H9 (cell line): ENCODE results near the gene SPRED2. TPM values are rescaled to one million over a fixed set of nuclear protein-coding genes. Genes with fewer than 3 reads are reported as not detected.

Experiments used
- DNase-seq: peaks from one replicate; pipeline ENCODE4 v3.0.0-alpha.2; 2017
- H2AFZ ChIP-seq: one replicate; pipeline ENCODE4 v1.6.1; 2013; ENCODE audit warnings: mild to moderate bottlenecking, low read length, control low read depth, moderate library complexity
- H2AK5ac ChIP-seq: 2 replicates; pipeline ENCODE4 v1.6.1; 2013; ENCODE audit warnings: low read length, control low read depth, mixed read lengths; ENCODE audit not compliant: insufficient read length
- H2BK120ac ChIP-seq: one replicate; pipeline ENCODE4 v1.6.1; 2013; ENCODE audit warnings: low read depth, mild to moderate bottlenecking, low read length, control low read depth, inconsistent platforms; ENCODE audit not compliant: poor library complexity, severe bottlenecking
- H2BK12ac ChIP-seq: 2 replicates; pipeline ENCODE4 v1.6.1; 2013; ENCODE audit warnings: low read length, control low read depth, mixed read lengths, low read depth; ENCODE audit not compliant: insufficient read length
- H2BK15ac ChIP-seq: 2 replicates; pipeline ENCODE4 v1.6.1; 2013; ENCODE audit warnings: low read depth, low read length, control low read depth
- H2BK20ac ChIP-seq: one replicate; pipeline ENCODE4 v1.6.1; 2013; ENCODE audit warnings: low read depth, mild to moderate bottlenecking, low read length, control low read depth, inconsistent platforms; ENCODE audit not compliant: poor library complexity, severe bottlenecking
- H2BK5ac ChIP-seq: 2 replicates; pipeline ENCODE4 v1.6.1; 2013; ENCODE audit warnings: low read length, control low read depth, mixed read lengths; ENCODE audit not compliant: insufficient read length
- H3K14ac ChIP-seq: 2 replicates; pipeline ENCODE4 v1.6.1; 2013; ENCODE audit warnings: low read length, control low read depth; ENCODE audit not compliant: insufficient read depth
- H3K18ac ChIP-seq: 2 replicates; pipeline ENCODE4 v1.6.1; 2013; ENCODE audit warnings: low read depth, mild to moderate bottlenecking, mixed read lengths, low read length, control low read depth; ENCODE audit not compliant: insufficient read length
- H3K23ac ChIP-seq: 2 replicates; pipeline ENCODE4 v1.6.1; 2013; ENCODE audit warnings: low read length, control low read depth, mixed read lengths, low read depth; ENCODE audit not compliant: insufficient read length
- H3K23me2 ChIP-seq: 2 replicates; pipeline ENCODE4 v1.6.1; 2013; ENCODE audit warnings: low read depth, mild to moderate bottlenecking, mixed read lengths, low read length, control low read depth; ENCODE audit not compliant: insufficient read length, poor library complexity, severe bottlenecking
- H3K27ac ChIP-seq: 2 replicates; pipeline ENCODE4 v1.5.1; 2013; ENCODE audit warnings: low read length, control low read depth, mixed read lengths, low read depth; ENCODE audit not compliant: insufficient read length
- H3K27me3 ChIP-seq: 2 replicates; pipeline ENCODE4 v1.6.1; 2013; ENCODE audit warnings: low read length, control low read depth, inconsistent platforms; ENCODE audit not compliant: insufficient read depth
- H3K4ac ChIP-seq: 2 replicates; pipeline ENCODE4 v1.6.1; 2013; ENCODE audit warnings: low read depth, mild to moderate bottlenecking, control low read depth, inconsistent platforms, low read length, moderate library complexity
- H3K4me1 ChIP-seq: 2 replicates; pipeline ENCODE4 v1.6.1; 2013; ENCODE audit warnings: low read length, control low read depth, inconsistent platforms; ENCODE audit not compliant: insufficient read depth
- H3K4me2 ChIP-seq: 2 replicates; pipeline ENCODE4 v1.6.1; 2013; ENCODE audit warnings: low read length, control low read depth, mixed read lengths; ENCODE audit not compliant: insufficient read length, insufficient read depth
- H3K56ac ChIP-seq: 2 replicates; pipeline ENCODE4 v1.6.1; 2013; ENCODE audit warnings: low read depth, mild to moderate bottlenecking, mixed read lengths, low read length, control low read depth; ENCODE audit not compliant: insufficient read length
- H3K79me1 ChIP-seq: 2 replicates; pipeline ENCODE4 v1.6.1; 2013; ENCODE audit warnings: low read depth, mild to moderate bottlenecking, moderate library complexity, low read length, control low read depth, inconsistent platforms; ENCODE audit not compliant: insufficient read depth, poor library complexity, severe bottlenecking
- H3K79me2 ChIP-seq: 2 replicates; pipeline ENCODE4 v1.6.1; 2013; ENCODE audit warnings: low read length, control low read depth, inconsistent platforms; ENCODE audit not compliant: insufficient read depth
- H3K9ac ChIP-seq: 2 replicates; pipeline ENCODE4 v1.6.1; 2013; ENCODE audit warnings: low read length, control low read depth, mixed read lengths; ENCODE audit not compliant: insufficient read length; ENCODE audit errors: extremely low read depth
- H3K9me3 ChIP-seq: one replicate; pipeline ENCODE4 v1.6.1; 2013; ENCODE audit warnings: low read depth, low read length, inconsistent platforms; ENCODE audit not compliant: control insufficient read depth
- H3T11ph ChIP-seq: one replicate; pipeline ENCODE4 v1.6.1; 2013; ENCODE audit warnings: mild to moderate bottlenecking, low read length, control low read depth, inconsistent platforms
- H4K20me1 ChIP-seq: one replicate; pipeline ENCODE4 v1.6.1; 2013; ENCODE audit not compliant: control insufficient read depth, insufficient read length, insufficient read depth
- H4K5ac ChIP-seq: 2 replicates; pipeline ENCODE4 v1.6.1; 2013; ENCODE audit warnings: low read depth, mild to moderate bottlenecking, mixed read lengths, low read length, control low read depth; ENCODE audit not compliant: insufficient read length
- H4K8ac ChIP-seq: replicated peaks from 2 replicates; pipeline ENCODE4 v1.6.1; 2013; ENCODE audit warnings: low read length, control low read depth, mixed read lengths, low read depth; ENCODE audit not compliant: insufficient read length
- H4K91ac ChIP-seq: 2 replicates; pipeline ENCODE4 v1.6.1; 2013; ENCODE audit warnings: low read depth, mild to moderate bottlenecking, moderate library complexity, mixed read lengths, low read length, control low read depth; ENCODE audit not compliant: insufficient read length
- H3K27ac Mint-ChIP-seq, 3 experiments: 2 replicates in 2 of 3; 3 replicates in 1 of 3; pipeline ENCODE4 v1.8.0; 2020 to 2021; ENCODE audit warnings: mixed read lengths in 3 of 3, mild to moderate bottlenecking in 1 of 3, moderate library complexity in 1 of 3
- H3K27me3 Mint-ChIP-seq: 2 replicates; pipeline ENCODE4 v1.8.0; 2021; ENCODE audit warnings: low read depth, mild to moderate bottlenecking, moderate library complexity, mixed read lengths
- H3K36me3 Mint-ChIP-seq, 3 experiments: 2 replicates in 2 of 3; 3 replicates in 1 of 3; pipeline ENCODE4 v1.8.0; 2020 to 2021; ENCODE audit warnings: low read depth in 3 of 3, mixed read lengths in 3 of 3; ENCODE audit not compliant: insufficient read depth in 1 of 3
- H3K4me1 Mint-ChIP-seq, 2 experiments: 2 replicates each; pipeline ENCODE4 v1.8.0; 2020; ENCODE audit warnings: mixed read lengths in 2 of 2
- H3K4me3 Mint-ChIP-seq, 2 experiments: 2 replicates in 1 of 2; 3 replicates in 1 of 2; pipeline ENCODE4 v1.8.0; 2020 to 2021; ENCODE audit warnings: mild to moderate bottlenecking in 2 of 2, mixed read lengths in 2 of 2, moderate library complexity in 1 of 2
- H3K9me3 Mint-ChIP-seq, 2 experiments: 2 replicates in 1 of 2; 3 replicates in 1 of 2; pipeline ENCODE4 v1.8.0; 2020; ENCODE audit warnings: mild to moderate bottlenecking in 2 of 2, mixed read lengths in 2 of 2, moderate library complexity in 1 of 2
- WGBS: extraction: QIAGEN DNeasy Blood & Tissue Kit; methylation state at CpG from one replicate; pipeline ENCODE4 v1.1.7; 2013; ENCODE audit warnings: missing lambda C conversion rate, low lambda C conversion rate, mixed read lengths; ENCODE audit not compliant: insufficient read length; ENCODE audit errors: extremely low coverage; 5-methylcytosine and 5-hydroxymethylcytosine counted together
- total RNA-seq: library from RNA; stranded (reverse); gene quantifications from 2 replicates; pipeline ENCODE4 v1.2.1, GENCODE V29; 2021
- TF ChIP-seq, protein P1 (sequence below): fragments of 200-600 bp; sonication (generic); conservative IDR thresholded peaks from 3 replicates; pipeline ENCODE4 v1.8.0; 2021; ENCODE audit warnings: antibody characterized with exemption, mild to moderate bottlenecking

Gene SPRED2
- total RNA-seq, 1 experiment from 2014 or later: 23.5 TPM

DNA sequence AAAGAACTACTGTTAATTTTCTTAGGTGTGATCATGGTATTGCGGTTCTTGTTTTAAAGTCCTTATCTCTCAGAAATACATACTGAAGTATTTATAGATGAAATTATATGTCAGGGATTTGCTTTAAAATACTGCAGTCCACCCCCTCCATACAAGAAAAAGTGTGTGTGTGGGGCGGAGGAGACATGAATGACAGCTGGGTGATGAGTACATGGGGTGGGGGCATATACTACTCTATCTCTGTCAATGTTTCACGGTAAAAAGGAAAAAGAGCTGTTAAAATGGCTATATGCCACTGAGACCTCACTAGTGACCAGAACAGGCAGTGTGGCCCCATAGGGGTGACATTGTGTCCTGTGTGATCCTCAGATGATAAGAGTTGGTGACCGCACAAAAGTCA lies 54.1 kb downstream of the SPRED2 start:
- no peak overlapping the region for H3K9ac ChIP-seq
- Mint-ChIP-seq H3K27me3 (peaks cover 3% of the 10 kb centered on the region; the same call in 1 of the 2 replicates), H3K4me3 (no peak overlapping the region), H3K27ac (no peak overlapping the region), H3K4me1 (peaks cover 15 to 23% of the 10 kb centered on the region in 2 experiments), H3K9me3 (no peaks in the 10 kb centered on the region), H3K36me3 (no peaks in the 10 kb centered on the region)
- no CpG with 5 or more reads among the region's 4 CpGs for WGBS
- no peak overlapping the region for H3K4ac ChIP-seq
- H2BK20ac ChIP-seq: no peak overlapping the region
- H2BK120ac ChIP-seq: no peak overlapping the region
- no peaks in the 10 kb centered on the region for H4K20me1 ChIP-seq
- no peak overlapping the region for H4K8ac ChIP-seq
- H3K23ac ChIP-seq: no peak overlapping the region
- no peaks in the 10 kb centered on the region for H3K9me3 ChIP-seq
- no peaks in the 10 kb centered on the region for H3K27me3 ChIP-seq
- no peak overlapping the region for H2AFZ ChIP-seq
- no peak overlapping the region for H3K56ac ChIP-seq
- no peak overlapping the region for H4K5ac ChIP-seq
- no peak overlapping the region for H3K14ac ChIP-seq
- no peak for DNase-seq
- no peaks in the 10 kb centered on the region for H3K23me2 ChIP-seq
- no peak overlapping the region for H3K18ac ChIP-seq
- H2AK5ac ChIP-seq: no peak overlapping the region
- H3K79me1 ChIP-seq: no peaks in the 10 kb centered on the region
- H4K91ac ChIP-seq: no peak overlapping the region
- no peak overlapping the region for H3K4me2 ChIP-seq
- TF ChIP-seq, protein P1, sequence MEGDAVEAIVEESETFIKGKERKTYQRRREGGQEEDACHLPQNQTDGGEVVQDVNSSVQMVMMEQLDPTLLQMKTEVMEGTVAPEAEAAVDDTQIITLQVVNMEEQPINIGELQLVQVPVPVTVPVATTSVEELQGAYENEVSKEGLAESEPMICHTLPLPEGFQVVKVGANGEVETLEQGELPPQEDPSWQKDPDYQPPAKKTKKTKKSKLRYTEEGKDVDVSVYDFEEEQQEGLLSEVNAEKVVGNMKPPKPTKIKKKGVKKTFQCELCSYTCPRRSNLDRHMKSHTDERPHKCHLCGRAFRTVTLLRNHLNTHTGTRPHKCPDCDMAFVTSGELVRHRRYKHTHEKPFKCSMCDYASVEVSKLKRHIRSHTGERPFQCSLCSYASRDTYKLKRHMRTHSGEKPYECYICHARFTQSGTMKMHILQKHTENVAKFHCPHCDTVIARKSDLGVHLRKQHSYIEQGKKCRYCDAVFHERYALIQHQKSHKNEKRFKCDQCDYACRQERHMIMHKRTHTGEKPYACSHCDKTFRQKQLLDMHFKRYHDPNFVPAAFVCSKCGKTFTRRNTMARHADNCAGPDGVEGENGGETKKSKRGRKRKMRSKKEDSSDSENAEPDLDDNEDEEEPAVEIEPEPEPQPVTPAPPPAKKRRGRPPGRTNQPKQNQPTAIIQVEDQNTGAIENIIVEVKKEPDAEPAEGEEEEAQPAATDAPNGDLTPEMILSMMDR: no peak
- H3K79me2 ChIP-seq: no peaks in the 10 kb centered on the region
- peaks cover 7% of the 10 kb centered on the region; the same call in 1 of the 2 replicates for H3K4me1 ChIP-seq
- no peak overlapping the region for H3T11ph ChIP-seq
- H2BK12ac ChIP-seq: no peak overlapping the region
- no peak overlapping the region for H3K27ac ChIP-seq
- H2BK15ac ChIP-seq: no peak overlapping the region
- no peak overlapping the region for H2BK5ac ChIP-seq
